Activated B cell treated with CpG ODN at 0.5 μM for 24 hours (primary cell): ENCODE results near the gene CNOT2. TPM values are rescaled to one million over a fixed set of nuclear protein-coding genes. Genes with fewer than 3 reads are reported as not detected.

ENCODE experiments used
- ATAC-seq: fragments of 200-7000 bp; cut with Tn5 transposase; one replicate; pipeline ENCODE4 v1.10.0; 2021; ENCODE audit warnings: low read depth, mild to moderate bottlenecking, moderate library complexity
- CTCF ChIA-PET: fragments of 350-600 bp; sonication (Branson Sonifier 250); formaldehyde crosslinking; loops from one replicate; lab custom pipeline; 2021; ENCODE audit warnings: antibody characterized with exemption; lab: Charles Lee
- POLR2A ChIA-PET: fragments of 350-600 bp; sonication (Branson Sonifier 250); formaldehyde crosslinking; loops from one replicate; lab custom pipeline; 2021; ENCODE audit warnings: antibody characterized with exemption; lab: Charles Lee
- DNase-seq: peaks from one replicate; pipeline ENCODE4 v3.0.0; 2022
- H3K27ac Mint-ChIP-seq: one replicate; pipeline ENCODE4 v1.8.0; 2020; ENCODE audit warnings: mixed read lengths
- H3K27me3 Mint-ChIP-seq: one replicate; pipeline ENCODE4 v1.8.0; 2021; ENCODE audit warnings: mixed read lengths
- H3K36me3 Mint-ChIP-seq: one replicate; pipeline ENCODE4 v1.8.0; 2021; ENCODE audit warnings: low read depth, mixed read lengths
- H3K4me1 Mint-ChIP-seq: one replicate; pipeline ENCODE4 v1.8.0; 2021; ENCODE audit warnings: mixed read lengths
- H3K4me3 Mint-ChIP-seq: one replicate; pipeline ENCODE4 v1.8.0; 2020; ENCODE audit warnings: mild to moderate bottlenecking, mixed read lengths
- H3K9me3 Mint-ChIP-seq: one replicate; pipeline ENCODE4 v1.8.0; 2020; ENCODE audit warnings: mixed read lengths
- intact Hi-C: fragments of 100-400 bp; cut with micrococcal nuclease; formaldehyde crosslinking; loops from one replicate; pipeline ENCODE4 v1.15.1; 2024
- total RNA-seq: library from RNA; stranded (reverse); gene quantifications from 2 replicates; pipeline ENCODE4 v1.2.3, GENCODE V29; 2022
- TF ChIP-seq, protein P1 (sequence below): fragments of 200-600 bp; IDR thresholded peaks from one replicate; pipeline ENCODE4 v1.8.0; 2022; ENCODE audit warnings: antibody characterized with exemption, mild to moderate bottlenecking

CNOT2 gene
- total RNA-seq, 1 donor from 2014 or later, result 98.1 TPM

DNA sequence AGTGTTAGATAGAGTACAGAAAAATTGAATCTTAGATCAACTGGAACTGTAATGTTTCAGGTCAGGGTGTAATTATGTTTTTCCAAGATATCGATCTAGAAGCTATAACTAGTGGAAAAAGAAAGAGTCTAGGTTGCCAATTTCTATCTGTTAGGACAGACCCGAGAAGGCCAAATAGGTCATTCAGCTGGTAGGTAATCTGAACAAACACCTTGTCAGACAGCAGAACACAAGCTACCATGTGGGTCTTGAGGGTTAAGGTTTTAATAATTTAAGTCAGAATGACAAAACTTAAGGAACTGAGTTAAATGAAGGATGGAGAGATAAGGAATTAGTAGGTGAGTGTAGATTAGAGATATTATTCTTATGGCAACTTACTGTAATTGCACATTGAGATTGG is 78.0 kb downstream of the CNOT2 start:
- H3K4me3 Mint-ChIP-seq, result no peak overlapping the region
- H3K36me3 Mint-ChIP-seq, result peaks cover 32% of the 10 kb centered on the region
- TF ChIP-seq, protein P1, sequence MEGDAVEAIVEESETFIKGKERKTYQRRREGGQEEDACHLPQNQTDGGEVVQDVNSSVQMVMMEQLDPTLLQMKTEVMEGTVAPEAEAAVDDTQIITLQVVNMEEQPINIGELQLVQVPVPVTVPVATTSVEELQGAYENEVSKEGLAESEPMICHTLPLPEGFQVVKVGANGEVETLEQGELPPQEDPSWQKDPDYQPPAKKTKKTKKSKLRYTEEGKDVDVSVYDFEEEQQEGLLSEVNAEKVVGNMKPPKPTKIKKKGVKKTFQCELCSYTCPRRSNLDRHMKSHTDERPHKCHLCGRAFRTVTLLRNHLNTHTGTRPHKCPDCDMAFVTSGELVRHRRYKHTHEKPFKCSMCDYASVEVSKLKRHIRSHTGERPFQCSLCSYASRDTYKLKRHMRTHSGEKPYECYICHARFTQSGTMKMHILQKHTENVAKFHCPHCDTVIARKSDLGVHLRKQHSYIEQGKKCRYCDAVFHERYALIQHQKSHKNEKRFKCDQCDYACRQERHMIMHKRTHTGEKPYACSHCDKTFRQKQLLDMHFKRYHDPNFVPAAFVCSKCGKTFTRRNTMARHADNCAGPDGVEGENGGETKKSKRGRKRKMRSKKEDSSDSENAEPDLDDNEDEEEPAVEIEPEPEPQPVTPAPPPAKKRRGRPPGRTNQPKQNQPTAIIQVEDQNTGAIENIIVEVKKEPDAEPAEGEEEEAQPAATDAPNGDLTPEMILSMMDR, result no peak
- intact Hi-C loops, result no loop called here
- ChIA-PET CTCF (no interaction called here), POLR2A (no interaction called here)
- H3K27ac Mint-ChIP-seq, result no peak overlapping the region
- peaks cover 29% of the 10 kb centered on the region for H3K4me1 Mint-ChIP-seq
- H3K9me3 Mint-ChIP-seq, result no peaks in the 10 kb centered on the region
- H3K27me3 Mint-ChIP-seq, result no peaks in the 10 kb centered on the region
- ATAC-seq (no peak), DNase-seq (no peak)

DNA sequence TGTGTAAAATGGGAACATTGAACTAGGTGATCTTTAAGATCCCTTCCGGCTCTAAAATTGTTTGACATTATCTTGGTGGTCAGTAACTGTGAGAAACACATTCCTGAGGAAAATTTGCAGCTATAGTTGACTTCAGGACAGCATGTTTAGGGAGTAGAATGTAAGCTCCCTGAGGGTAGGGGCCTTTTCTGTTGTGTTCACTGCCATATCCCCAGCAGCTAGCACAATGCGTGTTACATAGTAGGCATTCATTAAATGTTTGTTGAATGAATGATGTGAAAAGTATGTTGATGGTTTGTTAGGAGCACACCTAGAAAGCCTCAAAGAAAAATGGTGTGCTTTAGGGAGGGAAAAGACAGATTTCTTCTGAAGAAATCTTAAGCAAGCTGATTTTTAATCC is 84.3 kb downstream of the CNOT2 start:
- Mint-ChIP-seq H3K9me3 (no peaks in the 10 kb centered on the region), H3K4me1 (no peaks in the 10 kb centered on the region), H3K27ac (no peak overlapping the region), H3K4me3 (no peak overlapping the region), H3K36me3 (peaks cover 51% of the 10 kb centered on the region), H3K27me3 (no peaks in the 10 kb centered on the region)
- CTCF ChIA-PET, result no interaction called here
- DNase-seq (no peak), ATAC-seq (no peak)
- POLR2A ChIA-PET, result no interaction called here
- intact Hi-C loops, result no loop called here
- TF ChIP-seq, protein P1, result no peak

DNA sequence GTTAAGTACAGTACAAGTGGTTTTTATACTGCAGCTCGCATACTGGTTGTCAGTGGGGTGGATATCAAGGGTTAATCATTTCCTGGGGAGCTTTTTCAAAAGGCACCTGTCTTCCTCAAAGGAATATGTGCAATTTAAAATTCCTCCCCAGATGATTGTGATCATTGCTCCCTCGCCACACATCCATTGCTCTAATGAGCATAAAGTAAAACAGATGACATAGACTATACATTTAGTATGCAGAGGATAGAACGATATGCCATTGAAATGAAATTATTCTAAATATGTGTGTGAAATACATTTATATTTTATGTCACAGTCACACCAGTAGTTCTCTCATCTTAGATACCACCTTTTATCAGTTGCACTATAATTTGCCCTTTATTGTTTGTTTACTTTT is 86.5 kb downstream of the CNOT2 start:
- Mint-ChIP-seq H3K4me3 (no peak overlapping the region), H3K36me3 (peaks cover 42% of the 10 kb centered on the region), H3K9me3 (no peaks in the 10 kb centered on the region), H3K27ac (no peak overlapping the region), H3K4me1 (no peaks in the 10 kb centered on the region), H3K27me3 (no peaks in the 10 kb centered on the region)
- intact Hi-C loops, result no loop called here
- TF ChIP-seq, protein P1, result no peak
- ATAC-seq, result no peak
- ChIA-PET CTCF (no interaction called here), POLR2A (no interaction called here)
- no peak for DNase-seq

DNA sequence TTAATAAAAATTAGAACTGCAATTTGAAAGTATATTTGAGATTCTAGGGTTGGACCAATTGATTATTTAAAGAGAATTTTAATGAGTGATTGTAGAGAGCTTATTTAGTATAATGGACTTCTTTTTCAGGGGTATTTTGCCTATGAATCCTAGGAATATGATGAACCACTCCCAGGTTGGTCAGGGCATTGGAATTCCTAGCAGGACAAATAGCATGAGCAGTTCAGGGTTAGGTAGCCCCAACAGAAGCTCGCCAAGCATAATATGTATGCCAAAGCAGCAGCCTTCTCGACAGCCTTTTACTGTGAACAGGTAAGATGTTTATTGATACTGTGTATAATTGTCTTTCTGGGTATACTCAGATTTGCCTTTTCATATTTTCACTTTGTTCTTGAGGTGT is 86.9 kb downstream of the CNOT2 start:
- Mint-ChIP-seq H3K4me3 (no peak overlapping the region), H3K36me3 (peaks cover 42% of the 10 kb centered on the region), H3K9me3 (no peaks in the 10 kb centered on the region), H3K27me3 (no peaks in the 10 kb centered on the region), H3K27ac (no peak overlapping the region), H3K4me1 (no peaks in the 10 kb centered on the region)
- intact Hi-C loops, result no loop called here
- TF ChIP-seq, protein P1, result no peak
- ChIA-PET POLR2A (no interaction called here), CTCF (no interaction called here)
- ATAC-seq (no peak), DNase-seq (no peak)

DNA sequence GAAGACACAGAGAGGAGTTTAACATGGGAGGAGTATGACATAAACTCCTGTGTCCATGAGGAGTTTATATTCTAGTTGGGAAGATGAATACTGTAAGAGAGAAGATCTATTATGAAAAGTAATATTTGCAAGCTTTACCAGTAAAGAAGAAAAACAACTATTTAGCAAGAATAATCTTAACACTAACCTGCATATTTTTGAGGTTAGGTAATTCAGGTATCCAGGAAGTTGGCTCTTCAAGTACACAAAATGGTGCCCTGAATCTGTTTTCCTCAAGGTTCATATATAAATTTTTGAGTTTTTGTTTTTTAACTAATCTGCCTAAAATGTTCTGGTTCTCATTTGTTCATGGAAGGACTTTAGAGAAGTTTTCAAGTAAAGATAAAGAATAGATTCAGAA is 89.0 kb downstream of the CNOT2 start:
- Mint-ChIP-seq H3K4me3 (no peak overlapping the region), H3K4me1 (no peaks in the 10 kb centered on the region)
- POLR2A ChIA-PET, result no interaction called here

More for the DNA sequence above, 89.0 kb downstream of the CNOT2 start:
- TF ChIP-seq, protein P1, result no peak
- Mint-ChIP-seq H3K27me3 (no peaks in the 10 kb centered on the region), H3K27ac (no peak overlapping the region), H3K9me3 (no peaks in the 10 kb centered on the region), H3K36me3 (peaks cover 53% of the 10 kb centered on the region)
- CTCF ChIA-PET, result no interaction called here
- no peak for ATAC-seq
- DNase-seq, result no peak
- intact Hi-C loops, result no loop called here
